ENCODE data around the gene ADAM11.

Gene ADAM11

GRCh38 chr17:44757045-44757917 lies 1.5 kb upstream of the ADAM11 start:
- no peak for DNase-seq

- no peak for DNase-seq
Observed at GRCh38 chr17:44757918-44758413, 822 bp upstream of the ADAM11 start.

- DNase-seq: no peak
Observed at GRCh38 chr17:44759086-44759915, 513 bp downstream of the ADAM11 start.

DNA sequence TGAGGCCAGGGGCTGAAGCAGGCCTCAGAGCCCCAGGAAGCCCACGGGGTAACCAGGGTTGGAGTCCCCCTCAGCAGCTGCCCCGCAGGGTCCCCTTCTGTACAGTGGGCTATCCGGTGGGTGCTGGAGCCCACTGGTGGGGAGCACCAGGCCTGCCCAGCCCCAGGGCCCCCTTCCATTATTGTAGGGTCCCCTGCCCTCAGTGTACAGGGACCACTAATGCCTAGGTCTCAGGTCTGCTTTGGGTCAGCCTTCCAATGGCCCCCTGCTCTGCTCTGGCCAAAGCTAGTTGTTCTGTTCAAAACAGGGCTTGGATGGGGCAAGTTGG lies 1.1 kb downstream of the ADAM11 start:
- no peak for DNase-seq

- DNase-seq: no peak
Observed at GRCh38 chr17:44760474-44761308, 1.9 kb downstream of the ADAM11 start.

DNA sequence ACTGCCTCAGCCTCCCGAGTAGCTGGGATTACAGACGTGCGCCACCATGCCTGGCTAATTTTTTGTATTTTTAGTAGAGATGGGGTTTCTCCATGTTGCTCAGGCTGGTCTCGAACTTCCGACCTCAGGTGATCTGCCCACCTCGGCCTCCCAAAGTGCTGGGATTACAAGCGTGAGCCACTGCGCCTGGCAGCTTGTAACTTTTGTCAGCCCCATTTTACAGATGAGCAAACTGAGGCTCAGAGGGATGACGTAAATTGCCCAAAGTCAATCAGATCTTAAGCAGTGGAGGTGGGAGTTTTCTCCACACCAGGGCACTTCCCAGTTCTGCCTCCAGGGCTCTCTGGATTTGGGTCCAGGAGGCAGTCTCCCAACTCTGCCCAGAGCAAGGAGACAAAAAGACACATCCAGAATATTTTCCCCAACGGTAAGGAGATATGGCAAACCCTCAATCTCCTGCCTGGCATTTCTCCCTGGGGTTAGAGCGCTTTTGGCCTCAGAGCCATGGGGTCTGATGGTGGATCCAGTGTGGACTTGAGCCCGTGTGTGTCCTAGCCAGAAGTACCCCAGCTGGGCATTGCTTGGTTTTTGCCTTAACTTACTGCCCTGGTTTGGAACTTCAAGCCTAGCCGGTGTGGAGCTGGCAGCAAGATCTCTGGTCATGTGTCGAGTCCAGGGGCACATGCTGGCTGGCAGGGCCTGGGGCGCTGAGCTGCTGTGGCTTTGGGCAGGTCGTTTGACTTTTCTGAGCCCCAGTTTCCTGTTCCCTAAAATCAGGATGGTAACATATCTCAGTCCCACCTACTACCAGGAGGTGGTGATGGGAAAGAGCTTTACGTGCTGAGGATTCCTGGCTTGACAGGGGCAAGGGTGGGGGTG lies 3.4 kb downstream of the ADAM11 start:
- DNase-seq: no peak

GRCh38 chr17:44763170-44763569 lies 4.4 kb downstream of the ADAM11 start:
- DNase-seq: no peak

GRCh38 chr17:44765965-44766364 lies 7.2 kb downstream of the ADAM11 start:
- DNase-seq: no peak

GRCh38 chr17:44766409-44767038 lies 7.7 kb downstream of the ADAM11 start:
- no peak for DNase-seq

DNA sequence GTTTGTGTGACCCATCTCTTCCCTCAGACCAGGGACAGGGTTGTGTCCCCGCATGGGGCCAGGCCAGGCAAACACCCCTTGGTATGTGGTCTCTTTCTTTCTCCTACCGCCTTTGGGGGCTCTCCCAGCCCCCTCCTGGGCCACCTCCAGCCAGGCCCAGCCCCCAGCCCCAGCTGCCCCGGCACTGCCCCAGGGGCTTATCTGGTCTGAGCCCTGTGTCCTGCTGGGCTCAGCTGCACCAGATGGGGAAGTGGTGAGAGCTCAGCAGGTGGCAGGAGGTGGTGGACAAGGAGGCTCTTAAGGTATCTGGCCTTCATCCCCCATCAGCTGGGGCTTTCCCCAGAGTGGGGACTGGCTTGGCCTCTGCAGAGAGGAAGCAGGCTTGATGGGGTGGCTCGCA lies 8.7 kb downstream of the ADAM11 start:
- no peak for DNase-seq

GRCh38 chr17:44768505-44769142 lies 9.8 kb downstream of the ADAM11 start:
- DNase-seq: no peak

DNA sequence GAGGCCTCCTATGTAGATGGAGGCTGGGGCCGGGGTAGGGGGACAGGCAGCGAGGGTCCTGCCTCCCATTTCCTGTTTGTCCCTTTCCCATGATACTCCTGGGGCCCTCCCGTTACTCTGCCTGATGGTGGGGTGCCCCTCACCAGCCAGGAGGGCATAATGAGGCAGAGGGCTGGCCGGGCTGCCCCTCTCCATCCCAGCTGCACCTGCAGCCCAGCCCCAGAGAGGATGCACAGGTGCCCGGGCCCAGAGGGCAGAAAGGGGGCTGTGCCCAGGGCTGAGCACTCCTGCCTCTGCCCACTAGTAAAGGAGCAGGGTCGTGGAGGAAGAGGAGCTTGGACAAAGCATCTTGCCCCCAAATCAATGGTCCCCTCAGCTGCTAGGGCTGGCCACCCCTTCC lies 10.4 kb downstream of the ADAM11 start:
- DNase-seq: no peak

DNA sequence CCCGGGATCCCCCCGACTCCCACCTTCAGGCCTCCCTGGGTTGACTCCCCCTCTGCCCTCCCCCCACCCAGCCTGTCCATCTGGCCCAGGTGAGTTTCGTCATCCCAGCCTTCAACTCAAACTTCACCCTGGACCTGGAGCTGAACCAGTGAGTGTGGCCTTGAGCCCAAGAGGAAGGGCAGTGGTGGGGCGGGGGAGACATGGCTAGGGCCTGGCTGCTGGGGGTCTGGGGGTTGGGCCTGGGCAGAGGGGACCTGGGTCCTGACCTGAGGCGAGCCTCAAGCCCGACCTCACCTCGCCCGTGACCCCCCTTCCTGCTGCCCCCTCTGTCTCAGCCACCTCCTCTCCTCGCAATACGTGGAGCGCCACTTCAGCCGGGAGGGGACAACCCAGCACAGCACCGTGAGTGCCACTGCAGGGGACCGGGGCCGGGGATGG lies 10.9 kb downstream of the ADAM11 start:
- DNase-seq: no peak

- no peak for DNase-seq
Observed at GRCh38 chr17:44770166-44770925, 11.6 kb downstream of the ADAM11 start.

- DNase-seq: no peak
Observed at GRCh38 chr17:44772308-44773045, 13.7 kb downstream of the ADAM11 start.

- DNase-seq: no peak
Observed at GRCh38 chr17:44773140-44773539, 14.4 kb downstream of the ADAM11 start.

GRCh38 chr17:44774271-44775135 lies 15.7 kb downstream of the ADAM11 start:
- DNase-seq: peak; percentile 88

DNA sequence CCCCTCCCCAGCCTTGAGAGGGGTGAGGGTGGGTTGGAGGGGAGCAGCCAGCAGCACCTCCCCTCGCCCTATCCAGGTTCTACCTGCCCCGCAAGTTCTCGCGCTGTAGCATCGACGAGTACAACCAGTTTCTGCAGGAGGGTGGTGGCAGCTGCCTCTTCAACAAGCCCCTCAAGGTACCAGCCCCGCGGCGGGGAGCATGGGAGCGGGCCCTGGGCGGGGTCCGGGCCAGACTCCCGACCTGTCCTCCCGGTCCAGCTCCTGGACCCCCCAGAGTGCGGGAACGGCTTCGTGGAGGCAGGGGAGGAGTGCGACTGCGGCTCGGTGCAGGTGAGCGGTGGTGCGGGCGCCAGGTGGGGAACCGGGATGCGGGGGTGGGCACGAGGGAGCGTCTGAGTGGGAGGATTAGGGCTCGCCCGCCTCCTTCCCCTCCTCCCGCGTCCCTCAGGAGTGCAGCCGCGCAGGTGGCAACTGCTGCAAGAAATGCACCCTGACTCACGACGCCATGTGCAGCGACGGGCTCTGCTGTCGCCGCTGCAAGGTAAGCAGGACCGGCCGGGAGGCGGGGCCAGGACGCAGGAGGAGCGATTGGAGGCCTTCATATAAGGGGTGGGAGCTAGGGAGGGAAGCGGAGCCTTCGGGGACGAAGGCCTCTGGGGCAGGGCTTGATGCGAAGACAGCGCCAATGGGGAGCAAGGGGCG lies 16.5 kb downstream of the ADAM11 start:
- peak; percentile 97 for DNase-seq

All from effector CD4-positive, alpha-beta T cell (primary cell).